22Rv1 (cell line): Measurements from ENCODE around the gene H3-3A.

Experiments used
- CTCF ChIP-seq: fragments of 450-650 bp; IDR thresholded peaks from 2 replicates; pipeline ENCODE4 v1.5.1; 2017; ENCODE audit warnings: mild to moderate bottlenecking
- ZFX ChIP-seq: fragments of 450-650 bp; IDR thresholded peaks from 2 replicates; pipeline ENCODE4 v1.6.1; 2017; ENCODE audit warnings: antibody characterized with exemption, borderline replicate concordance

GRCh38 chr1:226093621-226094020 lies 31.1 kb downstream of the H3-3A start:
- TF ChIP-seq CTCF (no peak), ZFX (no peak)
